HL-60/S4 treated with retinoic acid at 250 ng/mL for 4 days and 3 days (cell line): ENCODE results near the gene DPF3.

Experiments
- in situ Hi-C: fragments of 300-500 bp; cut with MboI; formaldehyde crosslinking; loops from 2 replicates; pipeline ENCODE4 v1.7.0; 2022; ENCODE audit warnings: low sequenced_read_pairs

Gene DPF3

GRCh38 chr14:72630374-72630773 is 263.5 kb downstream of the DPF3 start:
- in situ Hi-C loops, result no loop called here

- in situ Hi-C loops, result no loop called here
Observed at GRCh38 chr14:72629534-72629933, 264.4 kb downstream of the DPF3 start.

- in situ Hi-C loops, result no loop called here
Observed at GRCh38 chr14:72625689-72626088, 268.2 kb downstream of the DPF3 start.

- in situ Hi-C loops, result no loop called here
Observed at GRCh38 chr14:72621387-72622065, 272.4 kb downstream of the DPF3 start.

- in situ Hi-C loops, result no loop called here
Observed at GRCh38 chr14:72619881-72620280, 274.0 kb downstream of the DPF3 start.

- in situ Hi-C loops, result no loop called here
Observed at GRCh38 chr14:72619111-72619571, 274.8 kb downstream of the DPF3 start.

- in situ Hi-C loops, result no loop called here
Observed at GRCh38 chr14:72618424-72618823, 275.5 kb downstream of the DPF3 start.

- in situ Hi-C loops, result no loop called here
Observed at GRCh38 chr14:72617391-72618031, 276.4 kb downstream of the DPF3 start.

GRCh38 chr14:72616811-72617210 is 277.1 kb downstream of the DPF3 start:
- in situ Hi-C loops, result no loop called here

GRCh38 chr14:72616294-72616693 is 277.6 kb downstream of the DPF3 start:
- in situ Hi-C loops, result no loop called here

GRCh38 chr14:72615451-72616121 is 278.3 kb downstream of the DPF3 start:
- in situ Hi-C loops, result no loop called here

GRCh38 chr14:72614891-72615415 is 278.9 kb downstream of the DPF3 start:
- in situ Hi-C loops, result no loop called here

- in situ Hi-C loops, result no loop called here
Observed at GRCh38 chr14:72614365-72614764, 279.5 kb downstream of the DPF3 start.

GRCh38 chr14:72613975-72614319 is 280.0 kb downstream of the DPF3 start:
- in situ Hi-C loops, result no loop called here

GRCh38 chr14:72613231-72613974 is 280.5 kb downstream of the DPF3 start:
- in situ Hi-C loops, result no loop called here

- in situ Hi-C loops, result no loop called here
Observed at GRCh38 chr14:72612041-72612440, 281.9 kb downstream of the DPF3 start.

- in situ Hi-C loops, result no loop called here
Observed at GRCh38 chr14:72611506-72611905, 282.4 kb downstream of the DPF3 start.

GRCh38 chr14:72610831-72611200 is 283.1 kb downstream of the DPF3 start:
- in situ Hi-C loops, result no loop called here

GRCh38 chr14:72610096-72610830 is 283.6 kb downstream of the DPF3 start:
- in situ Hi-C loops, result no loop called here

- in situ Hi-C loops, result no loop called here
Observed at GRCh38 chr14:72609205-72609916, 284.5 kb downstream of the DPF3 start.
